GM11168 (cell line): ENCODE results near the gene PLGLB1.
"Not testable (repeated sequence)": the region's sequence is repeated elsewhere in the genome, so short reads cannot be mapped to it uniquely, and the experiment has no call there.

ENCODE experiments used
- in situ Hi-C: fragments of 300-500 bp; cut with MboI; formaldehyde crosslinking; loops from one replicate; pipeline ENCODE4 v1.12.0; 2022; ENCODE audit warnings: low sequenced_read_pairs; ENCODE audit not compliant: unreplicated experiment

The PLGLB1 gene

GRCh38 chr2:87021744-87022143, at the start of gene PLGLB1:
Gene PLGLB1 (minus strand): TSS chr2:87021844. CDS start chr2:87021783, 61 bp downstream.
- in situ Hi-C loops = not testable (repeated sequence)

DNA sequence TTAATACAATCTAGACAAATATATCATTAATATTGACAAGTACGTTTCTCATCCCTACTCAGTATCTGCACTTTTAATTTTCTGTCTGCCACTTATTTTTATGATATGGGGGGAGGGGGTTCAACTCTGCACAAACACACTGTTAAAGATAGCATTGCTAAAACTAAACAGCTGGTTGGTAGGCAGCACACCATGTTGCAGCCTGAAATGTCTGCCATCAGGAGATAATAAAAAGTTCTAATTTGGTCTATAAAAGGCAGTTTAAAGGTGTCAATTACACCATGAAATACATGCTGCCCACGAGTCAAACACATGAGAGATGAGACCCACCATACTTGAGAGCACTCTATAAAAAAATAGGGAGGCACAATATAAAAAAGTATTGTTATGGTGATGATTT, 42.7 kb upstream of the PLGLB1 start:
- in situ Hi-C loops = not testable (repeated sequence)

DNA sequence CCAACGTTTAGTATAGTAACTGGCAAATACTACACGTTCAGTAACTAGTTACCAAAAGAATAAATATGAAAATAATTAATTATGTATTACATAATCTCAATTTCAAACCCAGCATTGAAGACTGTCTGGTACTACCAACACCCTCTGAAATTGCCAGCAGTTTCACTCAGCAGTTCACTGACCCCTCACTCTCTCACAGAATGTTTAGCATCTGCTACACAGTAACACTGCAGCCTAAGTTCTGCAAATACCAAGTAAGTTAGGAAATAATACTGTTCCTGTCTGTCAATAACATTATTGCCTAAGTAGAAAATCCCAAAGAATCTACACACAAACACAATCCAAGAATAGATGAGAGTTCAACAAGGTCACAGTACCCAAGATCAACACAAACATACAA, 41.8 kb upstream of the PLGLB1 start:
- in situ Hi-C loops = not testable (repeated sequence)

DNA sequence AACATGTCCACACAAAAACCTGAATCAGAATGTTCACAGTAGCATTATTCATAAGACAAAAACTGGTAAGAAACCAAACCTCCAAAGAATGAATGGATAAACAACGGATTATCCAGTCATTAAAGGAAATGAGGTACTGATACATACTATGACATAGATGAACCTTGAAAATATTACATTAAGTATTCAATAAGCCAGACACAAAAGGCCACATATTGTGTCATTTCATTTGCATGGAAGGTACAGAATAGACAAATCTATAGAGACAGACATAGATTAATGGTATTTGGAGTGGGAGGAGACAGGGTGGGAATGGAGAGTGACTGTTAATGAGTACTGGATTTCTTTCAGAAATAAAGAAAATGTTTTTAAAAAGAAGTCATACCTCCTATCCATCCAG, 39.9 kb upstream of the PLGLB1 start:
- in situ Hi-C loops = not testable (repeated sequence)

- in situ Hi-C loops = not testable (repeated sequence)
Measured at GRCh38 chr2:87057606-87058005, 36.0 kb upstream of the PLGLB1 start.

DNA sequence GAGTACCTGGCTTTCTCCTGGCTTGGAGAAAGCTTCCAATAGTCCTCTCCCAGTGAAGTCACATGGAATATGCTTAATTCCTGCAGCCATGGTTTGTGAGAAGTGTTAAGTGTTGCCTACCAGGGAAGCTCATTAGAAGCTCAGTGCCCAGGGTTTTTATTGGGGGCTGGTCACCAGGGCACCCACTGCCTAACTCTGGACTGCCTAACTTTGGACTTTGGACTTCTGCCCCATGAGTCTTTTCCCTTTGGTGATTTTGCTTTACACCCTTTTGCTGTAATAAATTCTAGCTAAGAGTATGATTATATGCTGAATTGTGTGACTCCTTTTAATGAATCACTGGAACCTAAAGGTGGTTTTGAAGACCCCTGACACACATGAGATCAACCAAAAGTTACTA, 35.2 kb upstream of the PLGLB1 start:
- in situ Hi-C loops = not testable (repeated sequence)

GRCh38 chr2:87056435-87056834, 34.8 kb upstream of the PLGLB1 start:
- in situ Hi-C loops = not testable (repeated sequence)

DNA sequence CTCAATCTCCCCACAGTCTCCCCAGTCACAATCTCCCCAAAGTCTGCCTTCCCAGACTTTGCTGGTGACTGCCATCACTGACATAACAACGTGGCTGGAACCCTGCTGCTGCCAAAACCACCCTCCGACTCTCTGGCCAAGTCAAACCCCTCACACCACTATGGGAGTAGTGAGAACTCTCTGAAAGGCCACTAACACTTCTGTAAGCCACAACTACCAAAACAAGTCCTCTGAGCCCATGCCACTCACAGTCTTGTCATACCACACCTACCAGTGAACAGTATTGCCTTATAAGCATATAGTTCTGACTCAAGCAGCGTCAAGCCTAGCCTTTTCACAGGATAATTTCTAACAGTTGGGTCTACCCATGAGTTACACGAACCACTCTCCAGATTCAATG, 32.7 kb upstream of the PLGLB1 start:
- in situ Hi-C loops = not testable (repeated sequence)

- in situ Hi-C loops = not testable (repeated sequence)
Measured at GRCh38 chr2:87041321-87041978, 19.8 kb upstream of the PLGLB1 start.

DNA sequence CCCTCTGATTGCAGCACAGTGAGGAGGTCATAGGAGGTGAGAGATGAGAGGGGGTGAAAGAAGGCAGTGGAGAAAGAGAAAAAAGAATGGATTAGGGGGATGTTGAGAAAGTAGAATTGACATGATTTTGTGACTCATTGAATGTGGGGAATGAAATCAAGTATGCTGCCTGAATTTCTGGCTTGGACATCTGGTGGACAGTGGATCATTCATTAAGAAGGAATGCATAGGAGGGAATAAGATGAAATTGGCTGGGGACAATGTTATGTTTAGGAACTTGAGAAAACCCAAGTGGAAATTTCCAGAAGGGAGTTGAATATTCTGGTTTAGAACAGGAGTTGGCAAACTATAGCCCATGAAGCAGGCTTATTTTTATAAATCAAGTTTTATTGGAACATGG, 7.0 kb upstream of the PLGLB1 start:
- in situ Hi-C loops = not testable (repeated sequence)

DNA sequence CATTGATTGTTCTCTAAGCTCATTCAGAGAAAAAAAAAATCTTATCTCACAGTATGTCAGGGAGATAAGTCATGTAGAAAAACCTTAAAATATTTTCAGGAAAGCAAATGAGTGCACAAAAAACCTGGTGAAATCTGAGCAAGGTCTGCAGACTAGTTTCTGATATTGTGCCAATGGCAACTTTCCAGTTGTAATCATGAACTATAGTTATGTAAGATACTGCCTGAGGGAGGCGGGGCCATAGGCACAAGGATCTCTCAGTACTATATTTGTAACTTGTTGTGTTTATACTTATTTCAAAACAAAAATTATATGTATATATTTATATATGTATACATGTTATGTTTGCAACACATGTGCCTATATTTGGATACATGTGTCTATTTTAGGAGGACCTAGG, 5.2 kb upstream of the PLGLB1 start:
- in situ Hi-C loops = not testable (repeated sequence)

GRCh38 chr2:87025927-87026326, 4.3 kb upstream of the PLGLB1 start:
- in situ Hi-C loops = not testable (repeated sequence)

GRCh38 chr2:87023988-87024615, 2.5 kb upstream of the PLGLB1 start:
- in situ Hi-C loops = not testable (repeated sequence)

DNA sequence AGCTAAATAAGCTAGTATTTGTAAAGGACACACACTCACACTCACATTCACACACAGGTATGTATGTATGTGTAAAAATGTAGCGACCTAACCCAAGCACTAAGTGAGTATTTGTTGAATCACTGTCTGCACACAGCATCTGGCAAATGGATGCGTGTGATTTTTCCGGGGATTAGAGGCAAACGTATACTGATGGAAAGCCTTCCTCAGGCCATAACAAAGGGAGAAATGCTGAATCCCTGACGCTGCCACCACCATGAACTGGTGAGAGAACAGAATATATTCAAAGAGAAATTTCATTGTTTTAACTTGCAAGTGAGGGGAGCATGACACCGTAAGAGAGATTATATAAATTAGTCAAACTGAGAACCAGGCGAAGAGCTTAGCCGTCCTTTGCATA, 601 bp downstream of the PLGLB1 start:
- in situ Hi-C loops = not testable (repeated sequence)

DNA sequence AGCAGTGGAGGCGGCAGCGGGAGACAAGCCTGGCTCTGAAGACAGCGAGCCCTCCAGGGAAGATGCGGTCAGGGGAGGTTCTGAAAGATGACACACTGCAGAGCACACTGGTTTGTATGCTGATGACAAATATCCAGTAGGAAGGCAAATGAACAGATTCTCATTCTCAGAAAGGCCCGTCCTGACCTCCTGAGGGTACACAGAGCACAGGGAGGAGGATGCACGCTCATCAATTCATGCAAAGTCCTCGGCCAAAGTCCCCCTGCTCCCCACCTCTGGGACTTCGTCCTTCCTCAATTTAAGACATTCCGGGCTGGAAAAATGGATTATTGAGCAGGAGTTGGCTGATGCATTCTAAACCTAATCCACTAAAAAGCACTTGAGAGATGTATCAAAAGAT, 2.6 kb downstream of the PLGLB1 start:
- in situ Hi-C loops = not testable (repeated sequence)

DNA sequence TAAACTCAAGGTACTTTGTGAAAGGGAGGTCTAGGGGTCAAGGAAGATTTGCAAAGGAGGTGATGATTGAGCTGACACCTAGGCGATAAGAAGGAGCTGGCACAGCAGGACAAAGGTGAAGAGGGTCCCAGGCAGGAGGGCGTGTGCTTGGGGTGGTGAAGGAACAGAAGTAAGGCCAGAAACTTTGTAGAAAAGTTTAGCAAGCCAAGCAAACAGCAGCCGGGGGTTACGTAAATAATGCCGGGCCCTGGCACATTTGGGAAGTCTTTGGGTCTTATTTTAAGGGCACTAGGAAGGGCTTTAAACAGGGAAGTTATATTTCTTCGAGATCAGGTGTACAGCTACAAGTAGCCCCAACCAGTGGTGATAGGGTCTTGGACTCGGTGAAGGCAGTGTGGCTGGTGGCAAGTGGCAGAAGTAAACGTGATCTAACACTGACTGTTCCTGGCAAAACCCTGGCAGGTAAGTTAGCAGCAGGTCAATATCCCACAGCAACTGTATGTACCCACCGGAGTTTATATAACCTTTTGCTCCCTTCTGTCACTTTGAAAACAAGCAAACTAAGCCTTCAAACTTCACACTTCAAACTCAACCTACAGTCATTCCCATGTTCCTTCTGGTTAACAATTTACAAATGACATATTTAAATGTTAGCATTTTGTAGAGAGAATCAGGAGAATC, 7.0 kb downstream of the PLGLB1 start:
- in situ Hi-C loops = not testable (repeated sequence)

DNA sequence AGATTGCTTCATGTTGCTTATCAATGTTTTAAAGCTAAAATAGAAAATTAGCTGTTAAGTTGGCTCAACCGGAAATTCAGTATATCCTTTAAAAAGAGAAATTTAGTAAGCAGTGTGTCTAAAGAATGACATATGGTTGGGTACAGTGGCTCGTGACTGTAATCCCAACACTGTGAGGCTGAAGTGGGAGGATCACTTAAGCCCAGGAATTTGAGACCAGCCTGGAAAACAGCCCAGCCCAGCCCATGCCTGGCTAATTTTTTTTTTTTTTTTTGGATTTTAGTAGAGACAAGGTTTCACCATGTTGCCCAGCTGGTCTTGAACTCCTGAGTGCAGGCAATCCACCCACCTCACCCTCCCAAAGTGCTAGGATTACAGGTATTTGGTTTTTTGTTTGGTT, 17.2 kb downstream of the PLGLB1 start:
- in situ Hi-C loops = not testable (repeated sequence)
